HCT116 (cell line): ENCODE results near the gene DPM2.

Experiments
- CEBPB ChIP-seq: IDR thresholded peaks from 2 replicates; pipeline ENCODE4 v1.6.1; 2012; ENCODE audit warnings: low read depth
- CTCF ChIP-seq, 3 experiments: fragments of 200-600 bp in 1 of 3; sonication (generic) in 1 of 3; IDR thresholded peaks in 2 of 3; conservative IDR thresholded peaks in 1 of 3; 2 replicates each; pipeline ENCODE4 v1.5.1; 2012 to 2017; ENCODE audit warnings: low read depth in 2 of 3, low read length in 2 of 3, antibody characterized with exemption in 1 of 3, borderline replicate concordance in 1 of 3, control low read depth in 1 of 3, mild to moderate bottlenecking in 1 of 3, mixed read lengths in 1 of 3, mixed run types in 1 of 3, moderate library complexity in 1 of 3; ENCODE audit not compliant: insufficient read depth in 1 of 3
- ELF1 ChIP-seq: IDR thresholded peaks from 2 replicates; pipeline ENCODE4 v1.6.1; 2012; ENCODE audit warnings: low read depth, borderline replicate concordance
- EZH2phosphoT487 ChIP-seq: fragments of 200-600 bp; IDR thresholded peaks from 2 replicates; pipeline ENCODE4 v1.6.1; 2018; ENCODE audit warnings: antibody characterized with exemption, borderline replicate concordance
- POLR2AphosphoS5 ChIP-seq: IDR thresholded peaks from 2 replicates; pipeline ENCODE4 v1.6.1; 2011; ENCODE audit warnings: mild to moderate bottlenecking, low read depth, low read length, moderate library complexity
- TF ChIP-seq, protein P1 (sequence below): IDR thresholded peaks from 2 replicates; pipeline ENCODE4 v1.6.1; 2012

DNA sequence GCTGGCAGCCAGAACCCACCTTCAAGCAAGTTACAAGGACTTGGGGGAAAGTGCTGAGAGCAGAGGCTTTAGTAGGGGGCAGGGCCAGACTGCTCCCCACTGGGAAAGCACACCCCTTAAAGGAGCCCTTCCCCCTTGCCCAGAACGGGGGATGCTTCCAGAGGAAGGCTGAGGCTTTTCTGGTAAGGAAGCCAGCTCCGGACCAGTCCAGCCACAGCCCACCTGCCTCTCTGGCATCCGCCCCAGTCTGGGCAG lies 4.2 kb upstream of the DPM2 start:
- TF ChIP-seq, protein P1, sequence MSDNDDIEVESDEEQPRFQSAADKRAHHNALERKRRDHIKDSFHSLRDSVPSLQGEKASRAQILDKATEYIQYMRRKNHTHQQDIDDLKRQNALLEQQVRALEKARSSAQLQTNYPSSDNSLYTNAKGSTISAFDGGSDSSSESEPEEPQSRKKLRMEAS, result no peak
- TF ChIP-seq CTCF (IDR thresholded peaks at IDR 0.05 in 2 of 3, conservative IDR thresholded peaks at IDR 0.05 in 1 of 3; ENCODE audit: borderline replicate concordance in 1 of 3, insufficient read depth in 1 of 3, low read depth in 2 of 3, low read length in 2 of 3) (no peak), EZH2phosphoT487 (no peak), CEBPB (no peak), POLR2AphosphoS5 (no peak), ELF1 (no peak)
